RWPE1 (cell line): ENCODE data around the gene FBLN7.
A peak's percentile ranks its signal among the peaks of the same experiment; 100 is the strongest.
"Not testable (repeated sequence)": the region's sequence is repeated elsewhere in the genome, so short reads cannot be mapped to it uniquely, and the experiment has no call there.

Experiments used
- CTCF ChIA-PET: fragments of 350-600 bp; sonication (Branson Sonifier 250); formaldehyde crosslinking; extraction: SDS; loops from one replicate; lab custom pipeline; 2021; lab: Yijun Ruan, JAX
- POLR2A ChIA-PET: fragments of 400-600 bp; formaldehyde crosslinking; extraction: SDS; loops from one replicate; lab custom pipeline; 2020; ENCODE audit warnings: antibody characterized with exemption; ENCODE audit not compliant: low non-redundant PET; lab: Yijun Ruan, JAX
- DNase-seq: peaks from one replicate; pipeline ENCODE4 v3.0.0; 2012; ENCODE audit warnings: low spot score
- H3K27ac ChIP-seq: fragments of 450-650 bp; 2 replicates; pipeline ENCODE4 v1.5.1; 2017
- CTCF ChIP-seq: fragments of 450-650 bp; conservative IDR thresholded peaks from 2 replicates; pipeline ENCODE4 v1.5.1; 2017; ENCODE audit warnings: low read depth, mild to moderate bottlenecking

Gene FBLN7

GRCh38 chr2:112108178-112108832 is 29.9 kb upstream of the FBLN7 start:
- TF ChIP-seq CTCF: no peak
- no peak for DNase-seq
- no peak overlapping the region for H3K27ac ChIP-seq
- ChIA-PET CTCF (no interaction called here), POLR2A (no interaction called here)

GRCh38 chr2:112109278-112109677 is 28.9 kb upstream of the FBLN7 start:
- ChIA-PET CTCF (no interaction called here), POLR2A (no interaction called here)
- no peak overlapping the region for H3K27ac ChIP-seq
- DNase-seq: no peak
- no peak for TF ChIP-seq CTCF

- CTCF ChIA-PET: no interaction called here
Measured at GRCh38 chr2:112110966-112111365, 27.2 kb upstream of the FBLN7 start.

GRCh38 chr2:112113354-112113753 is 24.8 kb upstream of the FBLN7 start:
- POLR2A ChIA-PET, CTCF ChIA-PET, H3K27ac ChIP-seq: not testable (repeated sequence)

More at GRCh38 chr2:112110966-112111365, 27.2 kb upstream of the FBLN7 start:
- H3K27ac ChIP-seq: no peak overlapping the region
- DNase-seq: no peak
- POLR2A ChIA-PET: no interaction called here
- no peak for TF ChIP-seq CTCF

GRCh38 chr2:112118148-112118547 is 20.0 kb upstream of the FBLN7 start:
- POLR2A ChIA-PET: no interaction called here
- no peak for DNase-seq
- TF ChIP-seq CTCF: no peak
- no peak overlapping the region for H3K27ac ChIP-seq
- CTCF ChIA-PET: interaction anchor here (0.8 to 1.1 kb wide), 2 partner anchors 24 to 130 kb away, joined by 3 to 6 read pairs; no protein-coding TSS in a partner anchor

More at GRCh38 chr2:112113354-112113753, 24.8 kb upstream of the FBLN7 start:
- DNase-seq: not testable (repeated sequence)

GRCh38 chr2:112121682-112122254 is 16.4 kb upstream of the FBLN7 start:
- POLR2A ChIA-PET: no interaction called here
- DNase-seq: peak; percentile 19
- TF ChIP-seq CTCF: peak; percentile 73
- H3K27ac ChIP-seq: no peak overlapping the region
- CTCF ChIA-PET: interaction anchor here (0.6 to 1.0 kb wide), 7 partner anchors 15 to 407 kb away, joined by 3 to 7 read pairs (median 5); no protein-coding TSS in a partner anchor

GRCh38 chr2:112129060-112129459 is 9.1 kb upstream of the FBLN7 start:
- ChIA-PET CTCF (no interaction called here), POLR2A (no interaction called here)
- no peak overlapping the region for H3K27ac ChIP-seq
- no peak for DNase-seq
- TF ChIP-seq CTCF: no peak
